BJ (cell line): ENCODE data around the gene SUN1. TPM values are rescaled to one million over a fixed set of nuclear protein-coding genes. Genes with fewer than 3 reads are reported as not detected.
"Not testable (repeated sequence)": the region's sequence is repeated elsewhere in the genome, so short reads cannot be mapped to it uniquely, and the experiment has no call there.

ENCODE experiments used
- CTCF ChIA-PET: fragments of 350-600 bp; formaldehyde crosslinking; extraction: SDS; loops from one replicate; lab custom pipeline; 2021; ENCODE audit warnings: antibody characterized with exemption, inconsistent platforms; lab: Yijun Ruan, JAX
- POLR2A ChIA-PET: fragments of 300-600 bp; sonication (Branson Sonifier 250); formaldehyde crosslinking; extraction: SDS; loops from one replicate; lab custom pipeline; 2021; ENCODE audit warnings: antibody characterized with exemption; lab: Charles Lee
- DNase-seq: peaks from one replicate; pipeline ENCODE4 v3.0.0-alpha.2; 2011; ENCODE audit warnings: low read depth
- H3K27me3 ChIP-seq: 2 replicates; pipeline ENCODE4 v1.6.0; 2011; ENCODE audit warnings: low read length; ENCODE audit not compliant: control insufficient read depth, insufficient read depth
- H3K36me3 ChIP-seq: 2 replicates; pipeline ENCODE4 v1.5.1; 2011; ENCODE audit warnings: low read length; ENCODE audit not compliant: control insufficient read depth, insufficient read depth
- H3K4me3 ChIP-seq: 2 replicates; pipeline ENCODE4 v1.5.1; 2011; ENCODE audit warnings: low read depth, mild to moderate bottlenecking, control low read depth, low read length
- polyA plus RNA-seq: library from polyadenylated mRNA; depleted of rRNA; stranded (reverse); fragments of >200 nt; gene quantifications from 2 replicates; pipeline ENCODE4 v1.2.3, GENCODE V29; 2011
- TF ChIP-seq, protein P1 (sequence below): IDR thresholded peaks from 2 replicates; pipeline ENCODE4 v1.5.1; 2011; ENCODE audit warnings: low read depth, mild to moderate bottlenecking, control low read depth, inconsistent platforms, low read length, moderate library complexity; ENCODE audit not compliant: insufficient read depth

Gene SUN1
- polyA plus RNA-seq, 1 experiment = 222 TPM

DNA sequence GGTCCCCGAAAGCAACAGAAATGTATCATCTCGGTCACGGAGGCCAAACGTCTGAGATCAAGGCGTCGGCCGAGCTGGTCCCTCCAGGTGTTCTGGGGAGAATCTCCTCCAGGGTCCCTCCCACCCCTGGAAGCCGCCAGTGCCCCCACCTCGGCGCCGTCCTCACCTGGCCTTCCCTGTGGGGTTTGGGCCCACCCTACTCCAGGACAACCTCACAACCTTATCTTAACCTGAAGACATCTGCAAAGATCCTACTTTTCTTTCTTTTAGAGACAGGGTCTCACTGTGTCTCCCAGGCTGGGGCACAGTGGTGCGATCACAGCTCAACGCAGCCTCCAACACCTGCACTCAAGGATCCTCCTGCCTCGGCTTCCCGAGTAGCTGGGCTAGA, 88.8 kb downstream of the SUN1 start:
- ChIA-PET CTCF (no interaction called here), POLR2A (no interaction called here)
- no peak for DNase-seq
- Histone ChIP-seq H3K36me3 (no peaks in the 10 kb centered on the region), H3K27me3 (no peaks in the 10 kb centered on the region), H3K4me3 (no peak overlapping the region)
- TF ChIP-seq, protein P1, sequence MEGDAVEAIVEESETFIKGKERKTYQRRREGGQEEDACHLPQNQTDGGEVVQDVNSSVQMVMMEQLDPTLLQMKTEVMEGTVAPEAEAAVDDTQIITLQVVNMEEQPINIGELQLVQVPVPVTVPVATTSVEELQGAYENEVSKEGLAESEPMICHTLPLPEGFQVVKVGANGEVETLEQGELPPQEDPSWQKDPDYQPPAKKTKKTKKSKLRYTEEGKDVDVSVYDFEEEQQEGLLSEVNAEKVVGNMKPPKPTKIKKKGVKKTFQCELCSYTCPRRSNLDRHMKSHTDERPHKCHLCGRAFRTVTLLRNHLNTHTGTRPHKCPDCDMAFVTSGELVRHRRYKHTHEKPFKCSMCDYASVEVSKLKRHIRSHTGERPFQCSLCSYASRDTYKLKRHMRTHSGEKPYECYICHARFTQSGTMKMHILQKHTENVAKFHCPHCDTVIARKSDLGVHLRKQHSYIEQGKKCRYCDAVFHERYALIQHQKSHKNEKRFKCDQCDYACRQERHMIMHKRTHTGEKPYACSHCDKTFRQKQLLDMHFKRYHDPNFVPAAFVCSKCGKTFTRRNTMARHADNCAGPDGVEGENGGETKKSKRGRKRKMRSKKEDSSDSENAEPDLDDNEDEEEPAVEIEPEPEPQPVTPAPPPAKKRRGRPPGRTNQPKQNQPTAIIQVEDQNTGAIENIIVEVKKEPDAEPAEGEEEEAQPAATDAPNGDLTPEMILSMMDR = no peak

DNA sequence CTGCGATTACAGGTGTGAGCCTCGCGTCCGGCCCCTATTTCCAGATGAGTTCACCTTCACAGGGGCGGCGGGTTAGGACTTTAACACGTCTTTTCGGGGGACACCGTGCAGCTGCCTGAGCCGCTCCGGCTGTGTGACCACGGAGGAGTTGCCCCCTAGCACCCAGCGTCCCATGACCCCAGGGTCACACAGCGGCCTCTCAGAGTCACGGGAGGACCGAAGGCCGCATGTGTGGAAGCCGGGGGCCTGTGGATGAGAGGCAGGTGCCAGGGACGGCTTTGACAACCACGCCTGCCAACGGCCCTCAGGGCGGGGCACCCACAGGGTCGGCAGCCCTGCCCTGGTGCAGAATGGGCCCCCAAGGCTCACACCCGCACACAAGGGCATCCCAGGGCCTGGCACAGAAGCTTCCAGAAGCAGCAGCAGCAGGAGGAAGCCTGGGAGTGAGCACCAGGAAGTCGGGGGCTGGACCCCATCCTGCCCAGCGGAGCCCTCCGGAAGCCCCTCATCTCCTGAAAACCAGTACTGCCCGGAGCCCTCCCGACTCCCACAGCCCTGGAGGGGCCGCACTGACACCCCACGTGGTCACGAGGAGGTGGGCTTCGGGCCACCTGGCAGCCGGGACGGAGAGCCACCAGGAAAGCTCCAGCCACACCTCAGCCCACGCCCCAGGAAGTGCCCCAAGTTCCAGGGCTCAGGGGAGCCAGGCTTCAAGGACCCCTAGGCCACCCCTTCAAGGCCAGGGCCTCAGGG, 89.5 kb downstream of the SUN1 start:
- TF ChIP-seq, protein P1 = no peak
- CTCF ChIA-PET = interaction anchor here (1.0 kb wide), 1 partner anchor 14 kb away, joined by 3 read pairs; no protein-coding TSS in a partner anchor
- H3K4me3 ChIP-seq = no peak overlapping the region
- no peaks in the 10 kb centered on the region for H3K27me3 ChIP-seq
- POLR2A ChIA-PET = no interaction called here
- DNase-seq = no peak
- H3K36me3 ChIP-seq = no peaks in the 10 kb centered on the region

DNA sequence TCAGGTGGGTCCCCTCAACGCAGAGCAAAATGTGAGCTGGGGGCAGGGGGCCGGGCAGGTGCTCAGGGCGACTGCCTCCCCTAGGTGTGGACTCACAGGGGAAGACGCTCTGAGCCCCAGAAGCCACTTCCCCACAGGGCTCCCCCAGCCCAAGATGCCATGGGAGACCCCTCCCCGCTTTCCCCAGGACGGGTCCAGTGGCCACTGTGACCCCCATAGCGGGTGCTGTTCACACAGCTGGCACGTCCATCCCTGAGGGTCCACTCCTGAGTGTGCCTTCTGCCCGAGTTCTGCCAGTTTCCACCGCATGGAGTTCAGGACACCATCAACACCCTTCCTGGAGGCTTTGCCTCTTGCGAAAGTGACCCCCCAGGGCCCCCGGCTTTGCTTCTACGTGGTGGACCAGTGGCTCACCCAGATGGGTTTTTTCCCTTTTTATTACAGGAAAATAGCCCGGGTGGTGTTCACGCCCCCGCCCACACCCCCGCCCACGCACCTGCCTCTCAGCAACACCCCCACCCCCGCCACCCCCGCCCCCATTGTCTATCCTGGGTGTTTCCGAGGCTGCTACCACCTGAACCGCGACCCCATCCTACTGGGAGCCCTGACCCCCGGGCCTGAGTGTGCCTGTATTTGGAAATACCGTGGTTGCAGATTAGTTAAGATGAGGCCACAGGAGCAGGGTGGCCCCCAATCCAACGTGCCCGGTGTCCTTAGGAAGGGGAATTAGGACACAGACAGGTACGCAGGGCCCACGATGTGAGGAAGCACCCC, 90.2 kb downstream of the SUN1 start:
- DNase-seq = no peak
- H3K27me3 ChIP-seq = no peaks in the 10 kb centered on the region
- H3K4me3 ChIP-seq = no peak overlapping the region
- CTCF ChIA-PET = interaction anchor here (0.9 to 1.0 kb wide), 3 partner anchors 12 to 47 kb away, joined by 3 read pairs; no protein-coding TSS in a partner anchor
- POLR2A ChIA-PET = no interaction called here
- TF ChIP-seq, protein P1 = no peak
- H3K36me3 ChIP-seq = no peaks in the 10 kb centered on the region

DNA sequence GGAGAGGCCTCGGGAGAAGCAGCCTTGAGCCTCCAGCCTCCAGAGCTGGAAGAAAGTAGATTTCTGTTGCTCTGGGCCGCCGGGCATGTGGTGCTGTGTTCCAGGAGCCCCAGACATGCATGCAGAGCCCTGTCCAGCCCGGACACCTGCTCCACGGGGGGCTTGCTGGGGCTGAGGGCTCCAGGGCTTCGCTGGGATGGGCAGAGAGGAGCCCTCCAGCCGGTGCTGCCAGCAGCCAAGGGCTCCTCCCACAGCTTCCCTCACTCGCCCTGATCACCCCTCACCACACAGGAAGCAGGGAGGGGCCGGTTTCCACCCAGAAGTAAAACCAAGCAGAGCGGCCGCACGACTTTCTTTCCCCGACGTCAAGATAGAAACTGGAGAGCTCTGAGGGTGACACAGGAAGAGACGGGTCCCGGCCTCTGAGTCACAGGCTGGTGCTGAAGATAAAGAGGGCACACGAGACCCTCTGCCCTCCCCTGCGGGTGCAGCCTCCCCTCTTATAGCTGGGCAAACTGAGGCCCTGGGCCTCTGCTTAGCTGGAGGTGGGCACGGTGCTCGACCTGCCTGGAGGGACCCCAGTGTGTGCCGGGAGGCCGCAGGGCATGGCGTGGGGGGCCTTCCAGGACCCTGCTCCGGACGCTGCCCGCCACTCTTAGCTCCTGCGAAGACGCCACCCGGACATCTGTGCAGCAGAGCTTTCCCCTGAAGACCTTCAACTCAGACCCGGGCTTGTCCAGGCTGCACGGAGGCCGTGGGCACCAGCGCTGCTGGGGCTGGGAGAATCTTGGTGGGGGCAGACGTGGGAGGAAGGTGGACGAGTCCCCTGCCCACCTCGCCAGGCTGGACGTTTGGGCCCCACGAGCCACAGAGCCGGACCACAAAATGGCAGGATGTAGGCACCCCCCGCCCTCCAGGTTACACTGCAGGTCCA, 91.1 kb downstream of the SUN1 start:
- POLR2A ChIA-PET = no interaction called here
- Histone ChIP-seq H3K27me3 (no peaks in the 10 kb centered on the region), H3K36me3 (no peaks in the 10 kb centered on the region), H3K4me3 (no peak overlapping the region)
- TF ChIP-seq, protein P1 = no peak
- no peak for DNase-seq
- CTCF ChIA-PET = interaction anchor here (0.8 to 1.0 kb wide), 4 partner anchors 13 to 269 kb away, joined by 3 read pairs; no protein-coding TSS in a partner anchor

DNA sequence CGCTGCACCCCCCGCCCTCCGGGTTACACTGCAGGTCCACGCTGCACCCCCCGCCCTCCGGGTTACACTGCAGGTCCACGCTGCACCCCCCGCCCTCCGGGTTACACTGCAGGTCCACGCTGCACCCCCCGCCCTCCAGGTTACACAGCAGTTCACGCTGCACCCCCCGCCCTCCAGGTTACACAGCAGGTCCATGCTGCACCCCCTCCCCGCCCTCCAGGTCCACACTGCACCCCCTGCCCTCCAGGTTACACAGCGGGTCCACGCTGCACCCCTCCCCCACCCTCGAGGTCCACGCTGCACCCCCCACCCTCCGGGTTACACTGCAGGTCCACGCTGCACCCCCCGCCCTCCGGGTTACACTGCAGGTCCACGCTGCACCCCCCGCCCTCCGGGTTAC, 91.8 kb downstream of the SUN1 start:
- CTCF ChIA-PET, POLR2A ChIA-PET: not testable (repeated sequence)

More for the DNA sequence above, 91.8 kb downstream of the SUN1 start:
- H3K27me3 ChIP-seq, H3K4me3 ChIP-seq, DNase-seq, H3K36me3 ChIP-seq: not testable (repeated sequence)
